GM19099 (cell line): Measurements from ENCODE around the gene TIMP4.

Experiments
- POLR2A ChIP-seq: IDR thresholded peaks from 3 replicates; pipeline ENCODE4 v1.6.1; 2011; ENCODE audit warnings: low read depth; ENCODE audit not compliant: insufficient read length; ENCODE audit errors: extremely low read depth

TIMP4 gene

GRCh38 chr3:12142476-12142875 is 16.2 kb downstream of the TIMP4 start:
- TF ChIP-seq POLR2A, result no peak

- no peak for TF ChIP-seq POLR2A
These were observed 17.4 kb downstream of the TIMP4 start for GRCh38 chr3:12141350-12141749.

DNA sequence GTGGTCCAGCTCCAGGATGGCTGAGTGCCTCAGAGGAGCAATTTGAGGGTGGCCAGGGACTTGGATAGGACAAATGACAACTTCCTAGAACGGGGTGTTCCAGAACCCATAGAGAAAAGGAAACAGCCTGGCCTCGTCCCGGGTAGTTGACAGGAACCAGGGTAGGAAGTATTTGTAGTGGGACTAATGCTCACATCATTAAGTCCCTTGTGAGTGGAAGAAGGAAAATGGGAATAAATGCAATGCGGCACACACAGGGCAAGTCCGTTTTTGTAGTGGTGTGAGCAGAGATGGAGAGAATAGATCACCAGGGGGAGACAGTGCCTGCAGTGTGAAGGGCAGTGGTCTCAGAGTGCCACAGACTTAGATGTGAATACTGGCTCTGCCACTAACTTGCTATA is 19.6 kb downstream of the TIMP4 start:
- no peak for TF ChIP-seq POLR2A

GRCh38 chr3:12138044-12138443 is 20.7 kb downstream of the TIMP4 start:
- TF ChIP-seq POLR2A, result no peak

- no peak for TF ChIP-seq POLR2A
These were observed 22.3 kb downstream of the TIMP4 start for GRCh38 chr3:12136371-12136770.

- TF ChIP-seq POLR2A, result no peak
These were observed 23.6 kb downstream of the TIMP4 start for GRCh38 chr3:12135029-12135657.

DNA sequence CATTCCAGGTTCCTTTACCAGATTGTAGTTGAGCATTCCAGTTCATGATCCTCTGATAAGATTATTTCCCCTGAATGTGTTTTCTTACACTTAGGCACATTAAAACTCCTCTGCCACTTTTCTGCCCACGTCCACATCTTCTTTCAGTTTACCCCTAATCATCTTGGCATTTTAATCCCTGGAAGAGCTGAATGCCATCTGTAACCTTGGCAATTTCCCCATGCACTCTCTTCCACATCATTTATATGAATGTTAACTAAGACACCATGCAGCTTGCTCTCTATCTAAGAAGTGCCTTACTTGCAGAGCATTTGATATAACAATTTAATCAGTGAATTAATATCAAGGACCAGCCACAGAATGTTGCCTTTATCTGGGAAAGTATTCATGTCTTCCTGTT is 25.8 kb downstream of the TIMP4 start:
- no peak for TF ChIP-seq POLR2A

- TF ChIP-seq POLR2A, result no peak
These were observed 27.2 kb downstream of the TIMP4 start for GRCh38 chr3:12131351-12132090.

- no peak for TF ChIP-seq POLR2A
These were observed 31.3 kb downstream of the TIMP4 start for GRCh38 chr3:12127391-12127790.

GRCh38 chr3:12125772-12126171 is 32.9 kb downstream of the TIMP4 start:
- no peak for TF ChIP-seq POLR2A

- TF ChIP-seq POLR2A, result no peak
These were observed 37.2 kb downstream of the TIMP4 start for GRCh38 chr3:12121466-12121865.

DNA sequence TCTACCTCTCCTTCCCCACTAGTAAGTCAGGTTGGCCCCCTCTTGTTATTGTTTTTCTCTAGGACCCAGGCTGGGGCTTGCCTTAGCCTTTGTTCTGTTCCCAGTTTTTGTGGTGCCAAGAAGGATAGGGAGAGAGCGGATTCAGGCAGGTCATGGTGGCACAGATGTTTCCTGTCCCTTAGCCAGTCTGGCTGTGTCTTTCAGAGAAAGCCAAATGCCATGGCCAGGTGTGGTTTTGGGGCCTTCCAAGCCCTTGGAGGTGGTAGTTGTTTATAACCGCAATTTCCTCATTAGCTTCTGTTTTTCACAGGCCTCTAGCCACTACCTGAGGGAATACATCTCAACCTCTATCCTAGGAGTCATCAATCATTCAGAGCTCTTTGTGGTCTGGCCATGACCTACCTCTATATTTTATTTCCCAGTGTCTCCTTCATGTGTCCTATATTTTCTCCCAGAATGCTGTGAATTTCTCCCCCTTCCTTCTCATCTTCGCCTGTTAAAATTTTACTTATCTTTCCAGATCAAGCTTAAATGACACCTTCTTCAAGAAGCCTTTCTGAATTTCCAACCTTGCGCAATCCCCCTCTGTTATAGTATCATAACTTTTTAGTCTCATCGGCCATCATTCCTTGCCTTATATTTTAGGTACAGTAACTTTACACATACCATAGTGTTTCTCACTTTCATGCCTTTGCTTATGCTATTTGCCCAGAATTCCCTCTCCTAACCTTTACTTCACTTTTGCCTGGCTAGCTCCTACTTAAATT is 38.2 kb downstream of the TIMP4 start:
- no peak for TF ChIP-seq POLR2A

- no peak for TF ChIP-seq POLR2A
These were observed 41.2 kb downstream of the TIMP4 start for GRCh38 chr3:12117473-12117872.

- TF ChIP-seq POLR2A, result no peak
These were observed 41.8 kb downstream of the TIMP4 start for GRCh38 chr3:12116870-12117269.

DNA sequence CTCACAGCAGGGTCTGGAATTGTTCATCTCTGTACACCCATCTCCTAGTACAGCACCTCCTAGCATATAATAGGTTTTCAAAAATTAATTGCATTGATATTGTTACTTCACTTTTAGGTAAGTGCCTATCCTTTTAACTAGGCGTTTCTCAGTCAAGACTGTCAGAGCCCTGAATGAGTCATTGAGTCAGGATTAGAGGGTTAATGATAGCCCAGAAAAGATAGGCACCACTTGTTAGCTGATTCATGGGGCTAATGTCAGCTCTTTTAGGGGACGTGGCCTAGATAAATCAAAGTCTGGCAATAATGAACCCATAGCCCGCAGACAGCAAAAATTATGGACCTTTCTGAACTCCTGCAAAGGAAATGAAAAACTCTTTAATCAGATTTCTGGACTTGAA is 42.9 kb downstream of the TIMP4 start:
- no peak for TF ChIP-seq POLR2A

DNA sequence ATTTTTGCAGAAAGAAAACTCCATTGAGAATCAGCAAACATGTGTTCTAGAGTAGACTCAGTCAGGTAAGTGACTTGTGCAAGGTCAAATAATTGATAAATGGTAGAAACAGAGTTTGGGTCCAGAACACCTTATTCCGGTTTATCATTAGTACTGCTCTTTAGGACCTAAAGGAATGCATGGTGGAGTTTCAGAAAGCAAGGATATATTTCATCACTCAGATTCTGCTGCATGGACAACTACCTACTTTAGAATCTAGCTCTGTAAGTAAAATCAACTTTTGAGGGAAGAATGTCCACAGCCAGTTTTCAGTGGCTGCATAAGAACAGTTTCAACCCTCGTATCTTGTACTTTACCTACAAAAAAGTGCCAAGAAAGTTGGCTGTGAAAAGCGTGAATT is 43.6 kb downstream of the TIMP4 start:
- no peak for TF ChIP-seq POLR2A
